OCI-LY3 (cell line): ENCODE measurements around the gene PRRC2C.

Experiments used
- CTCF ChIP-seq: fragments of 200-600, 300-600 bp; sonication (generic); IDR thresholded peaks from 2 replicates; pipeline ENCODE4 v1.5.1; 2014; ENCODE audit warnings: antibody characterized with exemption, low read length, low read depth
- EZH2phosphoT487 ChIP-seq: fragments of 200-600 bp; shearing (Covaris generic); IDR thresholded peaks from 2 replicates; pipeline ENCODE4 v1.6.1; 2018; ENCODE audit warnings: antibody characterized with exemption, mixed run types, low read depth

GRCh38 chr1:171446386-171446785 lies 38.9 kb upstream of the PRRC2C start:
- TF ChIP-seq CTCF (no peak), EZH2phosphoT487 (no peak)
